Panc1 (cell line): ENCODE data around the gene POLR2A. TPM values are rescaled to one million over a fixed set of nuclear protein-coding genes. Genes with fewer than 3 reads are reported as not detected.

Source experiments
- ATAC-seq: fragments of 200-7000 bp; cut with Tn5 transposase; 2 replicates; pipeline ENCODE4 v1.9.1; 2020; ENCODE audit warnings: mild to moderate bottlenecking, moderate library complexity
- BruUV-seq: library from RNA; stranded (reverse); fragments of 400-500 nt; replicated peaks from 2 replicates; lab custom pipeline; 2021; lab: Mats Ljungman, UMichigan
- CTCF ChIA-PET: fragments of 300-600 bp; sonication (Branson Sonifier 250); formaldehyde crosslinking; loops from one replicate; lab custom pipeline; 2022; ENCODE audit warnings: antibody characterized with exemption; lab: Charles Lee
- POLR2A ChIA-PET: fragments of 300-600 bp; sonication (Branson Sonifier 250); formaldehyde crosslinking; loops from one replicate; lab custom pipeline; 2022; ENCODE audit warnings: antibody characterized with exemption; lab: Charles Lee
- DNase-seq: peaks from one replicate; pipeline ENCODE4 v3.0.0-alpha.2; 2010; ENCODE audit warnings: low read depth, low spot score
- H3K27ac ChIP-seq: 2 replicates; pipeline ENCODE4 v1.5.1; 2011; ENCODE audit warnings: mild to moderate bottlenecking, low read length, inconsistent platforms
- H3K27me3 ChIP-seq: fragments of 200-500 bp; sonication (Bioruptor generic); 2 replicates; pipeline ENCODE4 v1.6.0; 2014; ENCODE audit warnings: low read length, inconsistent platforms; ENCODE audit not compliant: control insufficient read depth, insufficient read depth
- H3K36me3 ChIP-seq: fragments of 200-500 bp; sonication (Bioruptor generic); 2 replicates; pipeline ENCODE4 v1.5.1; 2014; ENCODE audit warnings: inconsistent platforms, mild to moderate bottlenecking, low read length, moderate library complexity; ENCODE audit not compliant: control insufficient read depth, insufficient read depth
- H3K4me1 ChIP-seq: 2 replicates; pipeline ENCODE4 v1.5.1; 2011; ENCODE audit warnings: inconsistent platforms, mild to moderate bottlenecking, low read length, moderate library complexity; ENCODE audit not compliant: control insufficient read depth, insufficient read depth
- H3K4me3 ChIP-seq, 2 experiments: 2 replicates each; pipeline ENCODE4 v1.5.1; 2011 to 2012; ENCODE audit warnings: low read depth in 2 of 2, low read length in 2 of 2, mild to moderate bottlenecking in 2 of 2, inconsistent platforms in 1 of 2, moderate library complexity in 1 of 2
- H3K9me3 ChIP-seq: fragments of 200-500 bp; sonication (Bioruptor generic); 2 replicates; pipeline ENCODE4 v1.5.1; 2014; ENCODE audit warnings: low read depth, mild to moderate bottlenecking, inconsistent platforms, low read length, moderate library complexity; ENCODE audit not compliant: control insufficient read depth, insufficient read depth
- CTCF ChIP-seq: fragments of 450-650 bp; IDR thresholded peaks from 2 replicates; pipeline ENCODE4 v1.5.1; 2017; ENCODE audit warnings: mild to moderate bottlenecking
- POLR2AphosphoS5 ChIP-seq: IDR thresholded peaks from 2 replicates; pipeline ENCODE4 v1.6.1; 2012; ENCODE audit warnings: mild to moderate bottlenecking, low read depth, low read length, moderate library complexity
- REST ChIP-seq, 2 experiments: IDR thresholded peaks; 2 replicates each; pipeline ENCODE4 v1.6.1; 2011 to 2012; ENCODE audit warnings: low read depth in 2 of 2, control low read depth in 1 of 2, low read length in 1 of 2, mild to moderate bottlenecking in 1 of 2, moderate library complexity in 1 of 2; ENCODE audit not compliant: insufficient read depth in 1 of 2
- SIN3A ChIP-seq: IDR thresholded peaks from 2 replicates; pipeline ENCODE4 v1.6.1; 2012; ENCODE audit warnings: low read depth, mild to moderate bottlenecking, low read length, moderate library complexity, borderline replicate concordance; ENCODE audit not compliant: insufficient read depth
- TCF7L2 ChIP-seq: IDR thresholded peaks from 2 replicates; pipeline ENCODE4 v1.6.1; 2011; ENCODE audit warnings: mild to moderate bottlenecking, low read depth, low read length, inconsistent platforms
- in situ Hi-C: cut with HindIII; loops from 2 replicates; pipeline ENCODE4 v1.10.0; 2016; ENCODE audit warnings: low sequenced_read_pairs, low pct_unique_long_range_greater_than_20kb
- intact Hi-C: fragments of 100-400 bp; cut with micrococcal nuclease; formaldehyde crosslinking; loops from one replicate; pipeline ENCODE4 v1.10.0; 2022; ENCODE audit not compliant: unreplicated experiment
- total RNA-seq: library from RNA; stranded (reverse); gene quantifications from one replicate; pipeline ENCODE4 v1.2.1, GENCODE V29; 2021; ENCODE audit not compliant: unreplicated experiment

Gene POLR2A
- total RNA-seq, 1 experiment from 2014 or later: 181 TPM

GRCh38 chr17:7486181-7486580, 2.0 kb downstream of the POLR2A start:
- in situ Hi-C loops (no loop called here), intact Hi-C loops (no loop called here)
- peak overlapping the region; percentile 91 to 95 for H3K4me3 ChIP-seq
- TSS peak; percentile 78 for BruUV-seq
- DNase-seq (no peak), ATAC-seq (no peak)
- H3K9me3 ChIP-seq: no peaks in the 10 kb centered on the region
- no peaks in the 10 kb centered on the region; the same call in 1 of the 2 replicates for H3K36me3 ChIP-seq
- TF ChIP-seq POLR2AphosphoS5 (no peak), CTCF (no peak), SIN3A (no peak), REST (IDR thresholded peaks at IDR 0.05; ENCODE audit: insufficient read depth in 1 of 2, low read depth in 2 of 2, low read length in 1 of 2) (no peak), TCF7L2 (no peak)
- CTCF ChIA-PET: no interaction called here
- POLR2A ChIA-PET: no interaction called here
- peak overlapping the region; percentile 59 for H3K27ac ChIP-seq
- no peaks in the 10 kb centered on the region for H3K27me3 ChIP-seq
- peaks cover 30% of the 10 kb centered on the region for H3K4me1 ChIP-seq

- BruUV-seq: no TSS peak
- CTCF ChIA-PET: no interaction called here
- in situ Hi-C loops: no loop called here
These were observed 6.0 kb downstream of the POLR2A start for GRCh38 chr17:7490144-7490543.

More at GRCh38 chr17:7490144-7490543, 6.0 kb downstream of the POLR2A start:
- Histone ChIP-seq H3K27ac (no peak overlapping the region), H3K4me1 (peaks cover 27% of the 10 kb centered on the region), H3K4me3 (no peak overlapping the region), H3K36me3 (no peaks in the 10 kb centered on the region; the same call in 1 of the 2 replicates), H3K27me3 (no peaks in the 10 kb centered on the region), H3K9me3 (no peaks in the 10 kb centered on the region)
- POLR2A ChIA-PET: no interaction called here
- ATAC-seq: no peak
- intact Hi-C loops: no loop called here
- DNase-seq: no peak
- TF ChIP-seq CTCF (no peak), POLR2AphosphoS5 (no peak), SIN3A (no peak), TCF7L2 (no peak), REST (IDR thresholded peaks at IDR 0.05; ENCODE audit: insufficient read depth in 1 of 2, low read depth in 2 of 2, low read length in 1 of 2) (no peak)
